BJ (cell line): ENCODE results near the gene HDAC2. TPM values are rescaled to one million over a fixed set of nuclear protein-coding genes. Genes with fewer than 3 reads are reported as not detected.
"Not testable (repeated sequence)": the region's sequence is repeated elsewhere in the genome, so short reads cannot be mapped to it uniquely, and the experiment has no call there.

Experiments
- CTCF ChIA-PET: fragments of 350-600 bp; formaldehyde crosslinking; extraction: SDS; loops from one replicate; lab custom pipeline; 2021; ENCODE audit warnings: antibody characterized with exemption, inconsistent platforms; lab: Yijun Ruan, JAX
- POLR2A ChIA-PET: fragments of 300-600 bp; sonication (Branson Sonifier 250); formaldehyde crosslinking; extraction: SDS; loops from one replicate; lab custom pipeline; 2021; ENCODE audit warnings: antibody characterized with exemption; lab: Charles Lee
- DNase-seq: peaks from one replicate; pipeline ENCODE4 v3.0.0-alpha.2; 2011; ENCODE audit warnings: low read depth
- H3K27me3 ChIP-seq: 2 replicates; pipeline ENCODE4 v1.6.0; 2011; ENCODE audit warnings: low read length; ENCODE audit not compliant: control insufficient read depth, insufficient read depth
- H3K36me3 ChIP-seq: 2 replicates; pipeline ENCODE4 v1.5.1; 2011; ENCODE audit warnings: low read length; ENCODE audit not compliant: control insufficient read depth, insufficient read depth
- H3K4me3 ChIP-seq: 2 replicates; pipeline ENCODE4 v1.5.1; 2011; ENCODE audit warnings: low read depth, mild to moderate bottlenecking, control low read depth, low read length
- polyA minus RNA-seq: library from RNA; depleted of rRNA, polyadenylated mRNA; stranded (reverse); fragments of >200 nt; gene quantifications from 2 replicates; pipeline ENCODE4 v1.2.3, GENCODE V29; 2011; rRNA and poly(A)+ RNA removed
- polyA plus RNA-seq: library from polyadenylated mRNA; depleted of rRNA; stranded (reverse); fragments of >200 nt; gene quantifications from 2 replicates; pipeline ENCODE4 v1.2.3, GENCODE V29; 2011; rRNA removed
- TF ChIP-seq, protein P1 (sequence below): IDR thresholded peaks from 2 replicates; pipeline ENCODE4 v1.5.1; 2011; ENCODE audit warnings: low read depth, mild to moderate bottlenecking, control low read depth, inconsistent platforms, low read length, moderate library complexity; ENCODE audit not compliant: insufficient read depth

The HDAC2 gene
- polyA plus RNA-seq (48.6 and 130 TPM in 2 replicates), polyA minus RNA-seq (68.5 and 77.0 TPM in 2 replicates)

DNA sequence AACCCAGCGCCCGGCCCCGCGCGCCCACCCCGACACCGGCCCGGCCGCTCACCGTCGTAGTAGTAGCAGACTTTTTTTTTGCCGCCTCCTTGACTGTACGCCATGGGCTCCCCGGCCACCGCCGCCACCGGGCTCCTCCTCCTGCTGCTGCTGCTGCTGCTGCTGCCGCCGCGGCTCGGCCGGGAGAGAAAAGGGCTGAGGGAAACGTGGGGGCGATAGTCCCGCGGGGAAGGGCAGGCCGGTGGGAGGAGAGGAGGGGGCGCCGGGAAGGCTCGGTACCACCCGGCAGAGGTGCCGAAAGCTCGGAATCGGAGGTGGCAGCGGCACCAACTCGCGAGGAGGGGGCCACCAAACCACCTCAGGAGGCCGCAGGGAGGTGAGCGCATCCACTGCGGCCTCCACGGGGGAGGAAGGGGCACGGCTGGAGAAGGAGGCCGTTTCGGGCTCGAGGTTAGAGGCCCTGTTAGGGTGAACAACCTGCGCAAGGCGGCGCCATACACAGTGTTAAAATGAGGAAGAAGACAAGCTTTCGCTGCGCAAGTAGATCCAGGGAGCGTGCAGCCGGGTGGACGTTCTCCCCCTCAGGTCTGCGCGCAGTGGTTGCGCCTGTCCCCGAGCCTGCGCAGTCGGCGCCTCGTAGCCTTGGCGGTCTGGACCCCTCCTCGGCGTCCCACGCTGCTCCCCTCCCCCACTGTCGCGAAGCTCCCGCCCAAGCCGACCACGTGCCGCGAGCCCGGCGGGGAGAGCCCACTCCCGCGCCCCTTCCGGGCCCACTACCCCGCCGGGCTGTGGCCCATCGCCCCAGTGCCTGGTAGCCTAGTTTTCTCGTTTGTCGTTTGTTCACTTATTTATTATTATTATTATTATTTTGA, at the start of gene HDAC2:
TSS of gene HDAC2 (minus strand) at position 344 of the 872 bp plus-strand sequence. CDS start at position 104, 240 bp downstream.
- ChIA-PET CTCF (interaction anchor here (0.6 to 1.7 kb wide), 4 partner anchors 10 to 137 kb away, joined by 3 to 6 read pairs (median 4); no protein-coding TSS in a partner anchor), POLR2A (interaction anchor here (0.7 to 1.0 kb wide), 2 partner anchors 25 to 859 kb away, joined by 3 to 8 read pairs; no protein-coding TSS in a partner anchor)
- TF ChIP-seq, protein P1, sequence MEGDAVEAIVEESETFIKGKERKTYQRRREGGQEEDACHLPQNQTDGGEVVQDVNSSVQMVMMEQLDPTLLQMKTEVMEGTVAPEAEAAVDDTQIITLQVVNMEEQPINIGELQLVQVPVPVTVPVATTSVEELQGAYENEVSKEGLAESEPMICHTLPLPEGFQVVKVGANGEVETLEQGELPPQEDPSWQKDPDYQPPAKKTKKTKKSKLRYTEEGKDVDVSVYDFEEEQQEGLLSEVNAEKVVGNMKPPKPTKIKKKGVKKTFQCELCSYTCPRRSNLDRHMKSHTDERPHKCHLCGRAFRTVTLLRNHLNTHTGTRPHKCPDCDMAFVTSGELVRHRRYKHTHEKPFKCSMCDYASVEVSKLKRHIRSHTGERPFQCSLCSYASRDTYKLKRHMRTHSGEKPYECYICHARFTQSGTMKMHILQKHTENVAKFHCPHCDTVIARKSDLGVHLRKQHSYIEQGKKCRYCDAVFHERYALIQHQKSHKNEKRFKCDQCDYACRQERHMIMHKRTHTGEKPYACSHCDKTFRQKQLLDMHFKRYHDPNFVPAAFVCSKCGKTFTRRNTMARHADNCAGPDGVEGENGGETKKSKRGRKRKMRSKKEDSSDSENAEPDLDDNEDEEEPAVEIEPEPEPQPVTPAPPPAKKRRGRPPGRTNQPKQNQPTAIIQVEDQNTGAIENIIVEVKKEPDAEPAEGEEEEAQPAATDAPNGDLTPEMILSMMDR, result no peak
- Histone ChIP-seq H3K27me3 (no peaks in the 10 kb centered on the region), H3K36me3 (no peaks in the 10 kb centered on the region), H3K4me3 (peak within 1 kb of the TSS; percentile 63)
- no peak for DNase-seq

DNA sequence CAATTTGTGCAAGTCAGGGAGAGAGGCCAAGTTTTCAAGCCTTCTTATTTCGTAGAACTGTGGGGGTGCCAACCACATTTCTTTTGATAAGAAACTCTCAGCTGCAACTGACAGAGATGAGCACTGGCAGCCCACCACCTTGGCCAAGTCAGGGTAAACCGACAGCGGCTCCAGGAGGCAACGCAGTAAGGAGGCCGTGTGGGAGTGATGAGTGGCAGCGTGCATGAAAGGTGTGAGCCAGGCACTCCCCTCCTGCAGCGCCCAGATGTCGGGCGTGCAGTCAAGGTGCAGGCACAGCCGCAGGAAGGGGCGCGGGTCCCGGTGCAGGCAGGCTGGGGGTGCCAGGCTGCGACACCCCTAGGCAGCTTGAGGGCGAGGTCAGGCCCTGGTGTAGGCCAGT, 49.2 kb upstream of the HDAC2 start:
- POLR2A ChIA-PET, result no interaction called here
- no peaks in the 10 kb centered on the region for H3K27me3 ChIP-seq
- TF ChIP-seq, protein P1, result no peak
- DNase-seq, result no peak
- H3K36me3 ChIP-seq, result no peaks in the 10 kb centered on the region
- CTCF ChIA-PET, result no interaction called here
- H3K4me3 ChIP-seq, result no peak overlapping the region

DNA sequence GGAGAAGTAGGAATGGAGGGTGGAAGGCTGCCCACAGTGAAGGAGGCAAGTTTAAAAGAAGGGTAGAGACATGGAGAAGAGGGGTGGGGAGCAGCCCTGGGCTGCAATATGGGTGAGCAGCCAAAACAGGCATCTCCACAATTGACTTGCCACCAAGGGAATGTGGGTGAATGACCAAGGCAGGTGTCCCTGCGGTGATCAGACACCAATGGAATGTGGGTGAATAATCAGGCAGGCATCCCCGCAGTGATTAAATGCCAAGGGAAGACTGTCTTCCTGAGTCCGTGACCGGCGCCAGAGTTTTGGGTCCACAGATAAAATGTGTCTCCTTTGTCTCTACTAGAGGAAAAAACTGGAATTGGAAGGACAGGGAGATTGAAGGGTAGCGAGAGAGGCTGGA, 46.2 kb upstream of the HDAC2 start:
- H3K4me3 ChIP-seq, POLR2A ChIA-PET, CTCF ChIA-PET, H3K27me3 ChIP-seq, H3K36me3 ChIP-seq, DNase-seq: not testable (repeated sequence)

DNA sequence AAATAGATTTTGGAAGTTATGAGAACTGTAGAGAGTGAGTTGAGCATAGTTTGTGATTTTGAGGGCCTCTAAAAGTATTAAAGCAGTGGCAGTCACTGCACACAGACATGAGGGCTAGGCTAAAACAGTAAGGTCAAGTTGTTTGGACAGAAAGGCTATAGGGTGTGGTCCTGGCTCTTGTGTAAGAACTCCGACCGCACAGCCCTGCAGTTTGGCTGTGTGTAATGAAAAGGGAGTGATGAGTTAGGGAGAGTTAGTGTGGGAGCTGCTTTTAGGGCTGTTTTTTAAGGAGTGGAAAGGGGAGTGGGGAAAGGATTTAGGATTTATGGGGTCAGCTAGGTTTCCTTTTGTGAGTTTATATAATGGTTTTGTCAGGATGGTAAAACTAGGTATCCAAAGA, 43.2 kb upstream of the HDAC2 start:
- DNase-seq, POLR2A ChIA-PET, H3K27me3 ChIP-seq: not testable (repeated sequence)

DNA sequence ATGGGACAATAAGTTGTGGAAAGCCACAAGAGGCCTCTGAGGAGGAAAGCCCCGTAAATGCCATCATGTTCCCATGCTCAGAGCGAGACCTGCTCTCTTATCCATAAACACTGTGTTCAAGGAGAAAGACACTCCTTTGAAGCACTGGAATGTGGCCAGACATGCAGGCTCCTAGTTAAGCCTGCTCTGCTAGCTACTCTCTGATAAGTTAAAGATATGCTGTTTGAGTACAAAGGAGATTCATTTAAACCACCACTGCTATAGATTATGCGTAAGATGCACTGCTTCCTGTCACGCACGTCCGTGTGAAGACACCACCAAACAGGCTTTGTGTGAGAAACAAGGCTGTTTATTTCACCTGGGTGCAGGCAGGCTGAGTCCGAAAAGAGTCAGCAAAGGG, 40.5 kb upstream of the HDAC2 start:
- DNase-seq, H3K36me3 ChIP-seq, H3K27me3 ChIP-seq, POLR2A ChIA-PET, CTCF ChIA-PET, H3K4me3 ChIP-seq: not testable (repeated sequence)

More for the DNA sequence above, 43.2 kb upstream of the HDAC2 start:
- not testable (repeated sequence) for H3K4me3 ChIP-seq, H3K36me3 ChIP-seq
- CTCF ChIA-PET, result interaction anchor here (1.4 kb wide), 1 partner anchor 10 kb away, joined by 4 read pairs; no protein-coding TSS in a partner anchor

DNA sequence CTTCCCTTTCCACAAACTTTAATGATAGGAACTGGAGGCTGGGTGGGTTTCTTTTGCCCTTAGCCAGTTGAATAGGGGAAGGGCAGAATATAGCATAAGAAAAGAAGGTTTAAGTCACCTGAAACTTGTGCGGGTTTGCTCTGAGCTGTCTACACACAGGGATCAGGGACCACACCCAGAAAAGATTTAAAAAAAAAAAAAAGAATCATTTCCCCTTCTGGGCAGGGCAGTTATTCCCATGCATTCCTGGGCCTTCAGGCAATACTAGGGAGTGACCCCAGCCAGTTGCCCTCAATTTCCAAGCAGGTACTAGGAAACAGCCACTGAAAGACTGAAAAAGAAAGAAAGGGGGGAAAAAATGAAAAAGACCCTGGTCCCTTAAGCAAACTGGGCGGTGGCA, 39.6 kb upstream of the HDAC2 start:
- DNase-seq, result no peak
- CTCF ChIA-PET, result no interaction called here
- POLR2A ChIA-PET, result no interaction called here
- Histone ChIP-seq H3K36me3 (no peaks in the 10 kb centered on the region), H3K4me3 (no peak overlapping the region), H3K27me3 (no peaks in the 10 kb centered on the region)
- TF ChIP-seq, protein P1, result no peak
